ENCODE measurements around the gene COG4.
A peak's percentile ranks its signal among the peaks of the same experiment; 100 is the strongest.

DNA sequence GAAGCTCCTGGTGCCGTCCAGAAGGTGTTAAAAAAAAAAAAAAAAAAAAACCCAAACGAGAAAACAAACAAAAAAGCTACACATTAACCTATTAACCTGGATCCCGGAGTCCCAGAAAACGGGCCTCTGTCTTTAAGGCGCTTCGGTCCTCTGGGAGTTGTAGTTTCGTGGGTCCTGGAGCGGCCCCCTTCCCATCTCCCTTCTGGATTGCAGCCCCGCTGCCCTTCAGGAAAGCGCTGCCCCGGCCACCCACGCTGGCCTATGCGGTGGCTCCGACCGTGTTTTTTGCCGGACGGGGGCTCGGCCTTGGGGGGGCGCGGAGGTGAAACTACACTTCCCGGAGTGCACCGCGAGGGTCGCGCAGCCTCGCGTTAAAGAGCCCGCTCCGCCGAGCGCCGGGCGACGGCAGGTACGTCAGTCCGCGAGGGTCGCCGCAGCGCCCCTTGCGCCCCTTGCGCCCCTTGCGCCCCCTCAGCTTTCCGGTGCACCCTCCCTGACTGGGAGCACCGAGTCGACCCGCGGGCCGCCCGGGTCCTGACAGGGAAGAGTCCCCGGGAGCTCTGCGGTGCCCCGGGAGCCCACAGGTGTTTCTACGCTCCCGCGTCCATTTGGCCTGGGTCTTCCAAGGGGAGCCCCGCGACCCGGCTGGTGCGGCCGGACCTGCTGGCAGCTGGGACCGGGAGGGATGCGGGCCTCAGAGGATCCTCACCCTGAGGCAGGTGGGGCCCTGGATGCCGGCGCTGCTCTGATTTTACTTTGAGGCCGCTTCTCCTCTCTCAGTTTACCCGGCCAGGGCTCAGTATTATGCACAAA, 68.9 kb downstream of the COG4 start, which contains the start of gene FCSK:
- TF ChIP-seq CTCF (IDR thresholded peaks at IDR 0.05; ENCODE audit: low read depth, low read length) (no peak), POLR2A (IDR thresholded peaks at IDR 0.05; ENCODE audit: extremely low read depth, insufficient read length) (peak; percentile 24)
- TF ChIP-seq, protein P1, sequence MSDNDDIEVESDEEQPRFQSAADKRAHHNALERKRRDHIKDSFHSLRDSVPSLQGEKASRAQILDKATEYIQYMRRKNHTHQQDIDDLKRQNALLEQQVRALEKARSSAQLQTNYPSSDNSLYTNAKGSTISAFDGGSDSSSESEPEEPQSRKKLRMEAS (IDR thresholded peaks at IDR 0.05; ENCODE audit: low read depth, low read length): no peak

Data from NB4 (cell line).